ENCODE data around the gene CDON. TPM values are rescaled to one million over a fixed set of nuclear protein-coding genes. Genes with fewer than 3 reads are reported as not detected.

CDON gene
- total and polyA plus RNA-seq, 8 donors: 8.6 to 16.3 (median 11.4) TPM

- Histone ChIP-seq H3K27me3 (no peaks in the 10 kb centered on the region), H3K4me1 (peaks cover 0 to 4% of the 10 kb centered on the region in 2 donors), H3K4me3 (no peak overlapping the region), H3K36me3 (no peaks in the 10 kb centered on the region), H3K9me3 (no peaks in the 10 kb centered on the region), H3K27ac (peak overlapping the region; percentile 6 to 57)
- DNase-seq (peak in 3 of 4 donors; percentile 72 to 84 (median 80)), ATAC-seq (peak; percentile 94)
- intact Hi-C loops (cut with DNase I): no loop called here
- TF ChIP-seq, protein P1, sequence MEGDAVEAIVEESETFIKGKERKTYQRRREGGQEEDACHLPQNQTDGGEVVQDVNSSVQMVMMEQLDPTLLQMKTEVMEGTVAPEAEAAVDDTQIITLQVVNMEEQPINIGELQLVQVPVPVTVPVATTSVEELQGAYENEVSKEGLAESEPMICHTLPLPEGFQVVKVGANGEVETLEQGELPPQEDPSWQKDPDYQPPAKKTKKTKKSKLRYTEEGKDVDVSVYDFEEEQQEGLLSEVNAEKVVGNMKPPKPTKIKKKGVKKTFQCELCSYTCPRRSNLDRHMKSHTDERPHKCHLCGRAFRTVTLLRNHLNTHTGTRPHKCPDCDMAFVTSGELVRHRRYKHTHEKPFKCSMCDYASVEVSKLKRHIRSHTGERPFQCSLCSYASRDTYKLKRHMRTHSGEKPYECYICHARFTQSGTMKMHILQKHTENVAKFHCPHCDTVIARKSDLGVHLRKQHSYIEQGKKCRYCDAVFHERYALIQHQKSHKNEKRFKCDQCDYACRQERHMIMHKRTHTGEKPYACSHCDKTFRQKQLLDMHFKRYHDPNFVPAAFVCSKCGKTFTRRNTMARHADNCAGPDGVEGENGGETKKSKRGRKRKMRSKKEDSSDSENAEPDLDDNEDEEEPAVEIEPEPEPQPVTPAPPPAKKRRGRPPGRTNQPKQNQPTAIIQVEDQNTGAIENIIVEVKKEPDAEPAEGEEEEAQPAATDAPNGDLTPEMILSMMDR (IDR thresholded peaks at IDR 0.05): no peak
These were observed 39.8 kb upstream of the CDON start for GRCh38 chr11:126102436-126102981.

DNA sequence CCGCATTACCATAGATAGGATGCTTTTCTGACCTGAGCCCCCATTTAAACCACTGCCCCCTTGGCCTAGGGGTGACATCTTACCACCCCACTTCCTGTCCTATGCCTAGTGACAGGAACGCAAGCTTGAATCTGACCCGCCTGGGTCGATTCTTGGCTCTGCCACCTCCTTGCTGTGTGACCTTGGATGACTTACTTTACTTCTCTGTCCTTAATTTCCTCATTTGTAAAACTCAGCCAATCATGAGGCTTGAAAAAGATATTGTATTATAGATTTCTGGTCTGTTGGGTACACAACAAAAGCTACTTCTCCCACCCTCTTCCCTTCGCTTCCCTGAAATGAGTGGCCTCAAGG, 39.2 kb upstream of the CDON start:
- Histone ChIP-seq H3K27me3 (no peaks in the 10 kb centered on the region), H3K27ac (peak overlapping the region; percentile 6 to 57), H3K4me3 (no peak overlapping the region), H3K9me3 (no peaks in the 10 kb centered on the region), H3K4me1 (peaks cover 0 to 4% of the 10 kb centered on the region in 2 donors), H3K36me3 (no peaks in the 10 kb centered on the region)
- TF ChIP-seq, protein P1 (IDR thresholded peaks at IDR 0.05): no peak
- ATAC-seq (no peak), DNase-seq (no peak)
- intact Hi-C loops (cut with DNase I): no loop called here

DNA sequence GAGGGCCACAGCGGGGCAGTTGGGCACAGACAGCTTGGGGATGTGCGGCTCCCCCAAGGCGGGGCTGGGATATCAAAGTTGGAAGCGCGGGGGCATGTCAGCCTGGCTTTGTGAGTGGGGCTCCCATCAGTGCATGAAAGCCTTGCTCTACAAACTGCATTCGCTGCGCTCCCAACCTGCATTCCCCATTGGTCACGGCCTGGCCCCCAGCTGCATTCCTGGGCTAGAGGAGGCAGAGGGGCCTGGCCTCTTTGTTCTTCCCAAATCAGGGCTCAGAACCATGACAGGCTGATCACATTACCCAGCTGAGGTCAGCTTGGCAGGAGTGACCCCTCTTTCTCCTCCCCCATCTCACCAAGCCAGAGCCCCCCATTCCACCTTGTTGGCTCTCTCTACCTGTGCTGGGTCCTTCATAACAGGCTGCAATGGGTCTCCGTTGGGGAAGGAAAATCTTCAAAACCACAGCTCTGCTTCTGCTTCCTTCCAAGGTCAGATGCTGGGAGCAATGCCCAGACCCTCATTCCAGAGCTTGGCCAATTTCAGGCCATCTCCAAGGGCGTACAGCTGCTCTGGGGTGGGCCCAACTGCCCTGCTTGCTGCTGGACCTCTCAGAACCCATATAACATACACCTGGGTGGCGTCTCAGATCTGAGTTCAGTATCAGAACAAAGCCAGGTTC, 38.7 kb upstream of the CDON start:
- TF ChIP-seq, protein P1 (IDR thresholded peaks at IDR 0.05): no peak
- Histone ChIP-seq H3K9me3 (no peaks in the 10 kb centered on the region), H3K36me3 (no peaks in the 10 kb centered on the region), H3K4me1 (peaks cover 0 to 4% of the 10 kb centered on the region in 2 donors), H3K27me3 (no peaks in the 10 kb centered on the region), H3K27ac (peak overlapping the region in 1 of 2 donors; percentile 57), H3K4me3 (no peak overlapping the region)
- no peak for ATAC-seq
- DNase-seq: no peak
- intact Hi-C loops (cut with DNase I): no loop called here

GRCh38 chr11:126100716-126101115, 38.0 kb upstream of the CDON start:
- intact Hi-C loops (cut with DNase I): no loop called here
- ATAC-seq (no peak), DNase-seq (no peak)
- Histone ChIP-seq H3K27me3 (no peaks in the 10 kb centered on the region), H3K4me1 (peaks cover 0 to 4% of the 10 kb centered on the region in 2 donors), H3K9me3 (no peaks in the 10 kb centered on the region), H3K36me3 (no peaks in the 10 kb centered on the region), H3K27ac (no peak overlapping the region), H3K4me3 (no peak overlapping the region)
- TF ChIP-seq, protein P1 (IDR thresholded peaks at IDR 0.05): no peak

GRCh38 chr11:126098204-126098769, 35.6 kb upstream of the CDON start:
- no peak for DNase-seq
- intact Hi-C loops (cut with DNase I): no loop called here

More at GRCh38 chr11:126098204-126098769, 35.6 kb upstream of the CDON start:
- Histone ChIP-seq H3K27ac (no peak overlapping the region), H3K9me3 (no peaks in the 10 kb centered on the region), H3K36me3 (no peaks in the 10 kb centered on the region), H3K4me1 (peaks cover 0 to 4% of the 10 kb centered on the region in 2 donors), H3K27me3 (no peaks in the 10 kb centered on the region), H3K4me3 (no peak overlapping the region)
- no peak for ATAC-seq
- TF ChIP-seq, protein P1 (IDR thresholded peaks at IDR 0.05): no peak

All from left lung (tissue), 10 donors.